Measurements from ENCODE around the gene AHNAK2.
"Not testable (repeated sequence)": the region's sequence is repeated elsewhere in the genome, so short reads cannot be mapped to it uniquely, and the experiment has no call there.

Gene AHNAK2

DNA sequence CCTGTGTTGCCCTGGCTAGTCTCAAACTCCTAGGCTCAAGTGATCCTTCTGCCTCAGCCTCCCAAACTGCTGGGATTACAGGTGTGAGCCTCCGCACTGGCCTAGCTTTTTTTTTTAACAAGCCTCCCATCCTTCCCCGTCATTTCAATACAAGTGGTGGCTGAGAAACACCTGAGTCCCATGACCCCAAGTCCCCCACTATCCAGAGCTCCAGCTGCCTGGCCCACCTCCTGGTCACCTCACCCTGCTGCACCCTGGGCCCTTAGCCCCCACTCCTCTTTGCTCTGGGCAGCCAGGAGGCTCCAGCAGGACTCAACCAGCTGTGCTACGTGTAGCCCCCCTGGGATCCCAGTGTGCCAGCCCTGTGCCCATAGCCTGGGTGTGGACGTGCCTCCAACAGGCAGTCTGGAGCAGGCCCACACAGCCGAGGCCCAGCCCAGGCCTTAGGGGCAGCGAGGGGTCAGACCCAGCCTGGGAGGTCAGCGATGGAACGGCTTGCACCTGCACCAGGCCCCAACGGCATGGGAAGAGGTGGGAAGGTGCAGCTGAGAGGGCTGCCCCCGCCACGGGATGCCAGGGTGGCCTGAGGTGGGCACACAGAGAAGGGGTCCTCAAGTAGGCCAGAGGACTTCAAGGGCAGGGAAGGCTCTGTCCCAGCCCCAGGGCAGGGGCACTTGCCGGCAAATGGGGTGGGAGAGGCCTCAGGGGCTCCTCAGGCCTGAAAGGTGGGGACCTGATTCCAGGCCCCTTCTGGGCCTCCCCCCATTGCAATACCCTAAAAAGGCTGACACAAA is 6.5 kb downstream of the AHNAK2 start:
- DNase-seq: no peak

DNA sequence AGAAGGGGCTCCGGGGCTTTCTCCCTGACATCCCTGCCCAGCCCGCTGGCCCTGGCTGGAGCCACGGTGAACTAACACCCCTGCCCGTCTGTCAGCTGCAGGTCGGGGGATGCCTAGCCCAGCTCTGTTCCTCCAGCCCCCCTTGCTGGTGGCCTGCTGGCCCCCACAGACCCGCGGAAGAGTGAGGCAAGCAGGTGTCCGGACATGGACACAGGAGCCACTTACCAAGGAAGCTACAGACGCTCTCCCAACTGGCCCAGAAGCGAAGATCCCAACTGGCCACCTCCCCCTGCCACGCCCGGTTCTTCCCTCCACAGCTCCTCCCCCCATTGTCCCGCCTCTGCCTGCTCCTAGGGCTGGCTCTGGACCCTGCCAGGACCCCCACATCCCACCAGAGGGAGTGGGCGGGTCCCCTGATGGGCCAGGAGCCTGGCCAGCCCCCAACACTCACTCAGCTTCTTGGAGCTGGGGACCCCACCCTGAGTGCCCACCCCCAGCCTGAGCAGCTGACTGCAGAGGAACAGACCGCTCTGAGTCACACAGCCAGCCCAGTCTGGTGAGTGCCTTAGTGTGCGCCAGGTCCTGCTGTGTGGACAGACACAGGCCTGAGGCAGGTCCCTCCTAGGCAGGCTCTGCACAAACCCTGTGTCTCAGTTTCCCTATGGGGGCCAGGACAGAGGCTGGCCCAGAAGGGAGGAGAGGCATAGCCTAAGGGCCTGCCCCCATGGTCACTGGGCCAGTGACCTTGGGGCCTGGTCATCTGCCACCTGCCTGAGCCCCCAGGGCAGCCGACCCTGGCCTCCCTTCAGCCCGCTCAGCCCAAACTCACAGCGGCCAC is 7.7 kb downstream of the AHNAK2 start:
- no peak for DNase-seq

DNA sequence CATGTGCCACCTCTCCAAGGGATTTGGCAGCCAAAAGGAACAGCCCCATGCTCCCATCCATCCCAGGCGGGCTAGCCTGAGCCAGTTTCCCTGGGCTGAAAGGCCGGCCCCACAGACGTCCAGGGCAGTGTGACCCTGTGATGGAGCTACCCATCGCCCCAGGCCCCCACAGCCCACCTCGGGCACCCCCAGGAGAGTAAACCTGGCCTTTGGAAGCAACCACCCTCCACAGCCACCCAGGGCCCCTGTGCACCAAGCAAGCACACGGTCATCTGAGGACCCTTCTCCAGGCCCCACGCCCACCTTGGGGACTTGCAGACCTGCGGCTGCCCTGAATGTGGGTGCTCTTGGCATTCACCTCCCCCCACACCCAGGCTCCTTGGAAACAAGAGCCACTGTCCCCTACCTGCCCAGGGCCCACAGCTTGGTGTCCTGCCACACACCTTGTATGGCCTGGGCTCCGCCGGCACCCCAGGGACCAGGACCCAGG is 8.4 kb downstream of the AHNAK2 start:
- no peak for DNase-seq

DNA sequence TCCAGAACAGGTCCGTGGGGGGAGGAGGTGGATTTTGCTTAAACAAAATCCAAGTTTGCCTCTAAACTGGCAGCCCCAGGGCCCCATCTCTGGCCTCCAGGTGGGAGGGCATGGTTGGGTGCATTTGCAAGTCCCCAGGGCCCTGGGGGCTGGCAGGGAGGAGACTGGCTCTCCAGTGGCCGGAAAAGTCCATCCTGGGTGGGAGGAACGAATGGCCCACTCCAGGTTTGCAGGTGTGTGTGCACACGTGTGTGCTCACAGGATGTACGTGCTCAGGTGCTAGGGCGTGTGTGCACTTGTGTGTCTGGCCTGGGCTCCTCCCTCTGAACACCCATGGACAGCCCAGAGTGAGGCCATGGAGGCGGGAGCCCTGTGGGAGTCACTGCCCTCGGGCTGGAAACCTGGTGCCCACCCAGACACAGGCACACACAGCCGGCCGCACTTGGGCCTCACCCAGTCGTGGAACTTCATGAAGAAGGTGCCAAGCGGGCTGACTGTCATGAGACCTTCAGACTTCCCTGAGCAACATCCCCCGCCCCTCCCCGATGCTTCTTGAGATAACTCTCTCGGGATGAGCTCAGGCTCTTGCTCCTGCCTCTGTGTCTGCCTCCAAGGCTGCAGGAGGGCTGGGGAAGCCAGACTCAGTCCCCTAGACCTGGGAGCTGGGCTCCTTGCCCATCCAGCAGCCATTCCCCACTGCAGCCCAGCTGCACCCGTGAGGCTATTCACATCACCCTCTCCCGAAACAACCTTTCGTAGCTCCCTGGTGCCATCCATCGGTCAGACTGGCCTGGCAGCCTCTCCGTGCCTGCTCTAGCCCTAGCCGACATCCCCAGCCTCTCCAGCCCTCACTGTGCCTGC is 9.4 kb downstream of the AHNAK2 start:
- DNase-seq: no peak

DNA sequence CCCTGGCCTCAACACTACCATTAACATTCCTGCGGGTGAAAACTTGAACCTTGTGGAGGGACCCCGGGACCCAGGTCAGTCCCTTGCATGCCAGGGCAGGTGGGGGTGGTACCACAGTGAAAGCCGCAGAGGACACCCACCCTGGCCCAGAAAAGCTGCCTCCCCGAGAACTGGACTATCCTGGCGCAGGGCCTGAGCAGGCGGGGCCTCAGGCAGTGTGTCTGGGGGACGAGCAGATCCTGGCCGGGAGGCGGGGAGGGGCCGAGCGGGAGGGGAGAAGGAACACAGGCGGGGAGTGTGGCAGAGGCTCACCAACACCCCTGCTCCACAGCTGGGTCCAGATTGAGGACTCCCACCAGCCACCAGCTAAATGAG is 10.0 kb downstream of the AHNAK2 start:
- no peak for DNase-seq

DNA sequence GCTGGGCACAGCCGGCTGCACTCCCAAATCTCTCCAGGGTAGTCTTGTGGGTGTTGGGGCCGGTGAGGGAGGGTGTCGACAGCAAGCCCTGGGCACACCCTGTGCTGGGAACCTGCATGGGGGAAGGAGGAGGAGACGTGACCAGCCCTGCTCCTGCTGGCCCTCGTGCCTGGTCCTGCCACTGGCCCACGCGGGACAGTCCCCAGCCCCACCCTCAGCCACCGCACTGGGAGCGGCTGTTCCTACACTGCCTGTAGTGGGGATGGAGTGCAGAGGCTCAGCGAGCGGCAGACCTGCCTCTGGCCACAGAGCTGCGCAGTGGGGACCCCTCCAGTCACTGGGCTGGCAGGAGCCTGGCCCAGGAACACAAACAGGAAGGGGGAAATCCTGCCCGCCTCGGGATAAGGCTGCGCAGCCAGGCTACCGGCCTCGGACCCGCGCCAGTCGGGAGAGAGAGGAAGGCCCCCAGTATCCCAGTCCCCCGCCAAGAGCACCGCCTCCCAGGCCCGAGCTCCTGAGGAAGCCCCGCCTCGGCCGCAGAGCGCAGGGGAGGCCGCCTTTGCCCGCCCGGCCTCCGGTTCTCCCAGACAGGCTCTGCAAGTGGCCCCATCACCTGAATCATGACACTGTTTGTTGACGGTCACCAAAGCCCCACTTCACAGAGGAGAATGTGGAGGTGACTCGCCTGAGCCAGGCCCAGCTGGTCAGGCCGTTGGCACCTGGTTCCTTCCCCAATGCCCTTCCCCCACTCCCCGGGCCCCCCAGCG is 10.6 kb downstream of the AHNAK2 start:
- no peak for DNase-seq

DNA sequence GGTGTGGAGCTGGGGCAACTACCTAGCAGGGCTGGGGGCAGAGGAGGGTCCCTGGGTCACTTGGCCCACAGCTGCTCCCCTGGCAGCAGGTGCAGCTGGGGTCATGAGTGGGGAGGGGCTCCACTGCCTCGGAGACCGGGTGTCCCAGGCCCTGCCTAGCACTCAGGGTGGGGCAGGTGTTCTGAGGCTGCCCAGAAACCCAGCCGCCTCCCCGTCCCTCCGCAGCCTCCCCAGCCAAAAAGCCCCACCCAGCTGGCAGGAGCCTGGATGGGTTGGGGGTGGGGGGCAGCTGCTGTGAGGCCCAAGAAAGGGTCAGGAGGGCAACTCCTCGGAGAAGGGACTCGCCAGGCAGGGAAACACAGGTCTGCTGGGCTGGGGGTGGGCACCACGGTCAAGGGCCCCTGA is 11.2 kb downstream of the AHNAK2 start:
- DNase-seq: no peak

DNA sequence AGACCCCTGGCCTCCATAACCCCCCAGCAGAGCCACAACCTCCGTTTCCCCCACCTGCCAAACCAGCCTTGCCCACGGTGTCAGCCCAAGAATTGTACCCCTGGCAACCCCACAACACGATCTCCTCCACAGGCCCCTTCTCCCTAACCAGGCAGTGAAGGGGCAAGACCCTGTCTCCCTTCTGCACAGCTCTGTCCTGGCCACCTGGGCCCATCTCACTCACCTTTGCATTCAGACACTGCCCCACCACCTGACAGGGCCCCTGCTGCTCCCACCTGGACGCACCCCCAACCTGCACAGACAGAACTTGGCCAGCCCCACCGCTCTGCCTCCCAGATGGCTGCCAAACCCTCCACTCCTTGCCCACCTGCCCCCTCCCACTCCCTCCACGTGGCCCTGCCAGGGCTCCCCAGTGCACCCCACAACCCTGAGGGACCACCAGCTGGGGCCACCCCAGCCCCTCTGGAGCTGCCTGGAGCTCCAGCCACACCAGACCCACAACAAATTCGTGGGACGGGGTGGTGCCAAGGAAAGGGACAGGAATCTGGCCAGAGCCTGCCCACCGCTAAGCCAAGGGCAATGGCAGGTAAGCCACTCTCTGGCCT is 11.8 kb downstream of the AHNAK2 start:
- DNase-seq: no peak

DNA sequence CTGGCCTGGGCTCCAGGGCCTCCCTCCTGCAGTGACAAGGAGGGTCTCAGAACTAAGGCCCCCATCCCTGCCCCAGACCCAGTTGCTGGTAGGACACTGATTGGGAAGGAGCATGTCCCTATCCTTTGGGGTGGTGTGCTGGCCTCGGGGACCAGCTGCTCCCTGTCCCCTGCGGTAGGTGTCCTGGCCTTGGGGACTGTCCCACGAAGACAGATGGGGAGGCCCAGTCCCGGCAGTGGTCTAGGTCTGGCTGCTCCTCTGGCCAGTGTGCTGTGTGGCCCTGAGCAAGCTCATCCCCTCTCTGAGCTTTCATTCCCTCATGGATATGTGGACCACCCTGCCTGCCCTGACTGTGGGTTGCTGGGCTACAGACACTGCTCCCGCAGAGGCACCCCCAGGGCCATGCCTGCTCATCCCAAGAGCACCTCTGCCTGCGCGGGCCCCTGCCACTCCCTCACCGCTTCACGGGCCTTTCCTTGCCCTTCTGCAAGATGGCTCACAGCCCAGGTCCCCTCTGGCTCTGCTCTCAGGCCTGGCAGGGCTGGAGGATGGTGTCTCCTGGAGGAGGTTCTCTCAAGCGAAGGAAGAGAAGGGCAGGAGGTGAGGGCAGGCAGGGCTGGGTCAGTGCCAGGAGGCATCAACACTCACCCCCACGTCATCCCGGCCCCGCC is 12.5 kb downstream of the AHNAK2 start:
- DNase-seq: no peak

DNA sequence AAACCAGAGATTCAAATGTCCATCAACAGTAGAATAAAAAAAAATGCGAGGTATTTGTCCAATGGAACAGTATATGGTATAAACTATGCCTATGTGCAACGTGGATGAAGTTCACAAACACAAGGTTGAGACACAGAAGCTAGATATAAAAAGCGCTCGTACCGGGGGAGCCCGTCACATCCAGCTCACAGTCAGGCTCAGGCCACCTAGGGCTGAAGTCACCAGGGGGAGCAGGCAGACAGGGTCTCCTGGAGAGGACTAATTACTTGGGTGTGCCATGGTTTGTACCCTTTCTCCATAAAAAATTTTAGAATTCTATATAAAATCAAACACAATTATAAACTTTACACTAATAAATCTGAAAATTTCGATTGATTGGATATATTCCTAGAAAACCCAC is 13.6 kb downstream of the AHNAK2 start:
- no peak for DNase-seq

DNA sequence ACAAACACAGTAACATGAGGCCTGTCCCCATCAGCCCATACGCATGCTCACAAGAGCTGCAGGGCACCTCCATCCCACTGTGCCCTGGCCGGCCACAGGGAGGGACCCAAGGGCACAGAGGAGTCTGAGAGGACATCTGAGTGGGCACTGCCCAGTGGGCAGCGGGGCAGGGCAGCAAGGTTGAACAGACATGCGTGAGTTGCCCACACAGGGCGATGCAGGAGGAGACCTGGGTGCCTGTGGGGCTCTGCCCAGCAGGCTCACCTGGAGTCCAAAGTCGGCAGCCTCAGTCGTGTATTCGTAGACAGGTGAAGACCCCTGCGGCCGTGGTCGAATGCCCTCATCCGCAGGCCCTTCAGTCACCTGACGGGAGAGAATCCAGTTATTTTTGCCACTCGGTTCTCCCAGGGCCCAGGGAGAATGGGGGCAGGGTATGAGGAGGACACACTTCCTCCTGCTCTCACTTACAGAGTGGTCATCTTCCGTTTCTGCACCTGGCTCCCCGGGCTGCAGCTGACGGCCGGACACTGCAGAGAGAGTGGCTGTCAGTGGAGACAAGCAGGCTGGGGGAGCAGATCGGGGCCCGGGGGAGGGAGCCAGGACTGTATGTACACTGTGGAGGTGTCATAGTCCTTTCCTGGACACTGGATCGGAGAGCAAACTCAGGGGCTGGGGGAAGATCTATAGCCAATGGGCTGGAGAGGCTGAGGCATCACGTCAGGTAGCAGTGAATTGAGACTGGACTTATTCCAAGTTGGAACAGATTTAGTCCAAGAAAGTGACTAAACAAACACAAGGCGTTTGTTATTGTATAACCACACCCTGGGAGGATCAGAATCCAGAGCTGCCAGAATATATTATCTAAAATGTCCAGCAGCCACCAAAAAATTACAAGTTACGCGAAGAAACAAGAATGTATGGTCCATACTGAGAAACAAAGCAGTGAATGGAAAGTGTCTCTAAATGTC is 20.7 kb downstream of the AHNAK2 start:
- DNase-seq: no peak

DNA sequence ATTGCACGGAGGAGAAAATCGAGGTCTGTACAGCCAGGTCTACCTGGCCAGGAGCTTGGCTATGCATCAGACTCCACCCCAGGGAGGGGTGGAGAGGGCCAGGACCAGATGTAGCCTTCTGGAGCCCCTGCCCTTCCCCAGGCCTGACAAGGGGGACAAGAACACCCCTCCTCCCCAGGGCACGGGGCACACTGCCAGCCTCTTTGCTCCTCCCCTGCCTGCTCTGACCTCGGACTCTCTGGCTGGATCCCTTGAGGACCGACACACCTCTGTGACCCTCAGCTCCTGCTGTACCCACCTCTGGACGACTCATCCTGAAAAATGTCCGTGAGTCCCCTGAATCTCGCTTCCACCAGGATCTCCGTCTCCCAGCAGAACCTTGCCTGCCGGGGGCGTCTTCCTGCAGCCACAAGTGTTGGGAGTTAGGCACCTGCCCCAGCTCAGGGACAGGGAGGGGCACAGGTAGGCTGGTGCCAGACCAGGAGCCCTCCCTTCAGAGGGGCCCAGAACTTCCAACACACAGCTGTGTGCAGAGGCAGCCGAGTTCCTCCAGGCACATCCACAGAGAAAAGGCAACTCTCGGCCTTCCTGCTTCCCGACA is 21.8 kb downstream of the AHNAK2 start:
- no peak for DNase-seq

DNA sequence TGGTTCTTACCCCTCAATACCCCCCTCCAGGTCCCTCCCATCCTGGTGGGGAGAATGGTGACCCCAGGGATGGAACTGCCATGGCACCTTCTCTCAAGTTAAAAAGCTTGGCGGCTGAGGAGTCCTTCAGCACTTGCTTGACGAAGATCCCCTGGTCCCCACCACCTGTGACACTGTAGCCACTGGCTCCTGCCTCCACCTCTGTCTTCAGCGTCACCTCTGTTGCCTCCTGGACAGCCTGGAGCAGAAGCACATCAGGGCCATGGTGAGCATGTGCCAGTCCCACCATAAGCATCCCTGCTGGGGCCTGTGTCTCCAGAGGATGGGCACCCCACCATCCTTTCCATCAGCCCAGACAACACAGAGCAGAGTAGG is 22.8 kb downstream of the AHNAK2 start:
- no peak for DNase-seq

DNA sequence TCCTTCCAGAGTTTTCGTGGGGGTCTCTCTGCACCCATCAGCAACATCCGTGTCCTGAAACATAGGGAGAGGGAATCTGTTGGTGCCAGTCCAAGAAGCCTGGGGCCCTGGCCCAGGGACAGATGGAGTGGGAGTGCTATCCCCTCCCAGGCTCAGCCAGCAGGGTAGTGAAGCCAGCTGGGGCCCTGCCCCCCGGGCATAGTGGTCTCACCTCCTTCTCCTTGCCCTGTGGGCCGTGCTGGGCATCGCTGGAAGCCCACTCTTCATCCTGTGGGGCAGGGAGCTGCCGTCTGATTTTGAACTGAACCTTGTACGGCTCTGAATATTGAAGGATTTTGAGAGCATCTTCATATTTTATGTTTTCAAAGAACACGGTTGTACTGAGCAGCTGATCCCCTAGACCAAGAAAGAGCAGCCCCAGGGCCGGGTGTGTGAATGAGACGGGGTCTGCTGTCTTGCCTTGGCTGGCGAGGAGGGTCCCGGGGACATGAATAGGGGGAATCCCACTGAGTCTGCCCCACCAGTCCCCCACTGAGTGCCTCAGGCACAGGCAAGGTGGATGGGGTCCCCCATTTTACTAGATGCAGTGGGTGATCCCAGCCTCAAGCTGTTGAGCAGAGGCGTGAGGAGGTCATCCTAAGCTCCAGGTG is 23.3 kb downstream of the AHNAK2 start:
- no peak for DNase-seq

DNA sequence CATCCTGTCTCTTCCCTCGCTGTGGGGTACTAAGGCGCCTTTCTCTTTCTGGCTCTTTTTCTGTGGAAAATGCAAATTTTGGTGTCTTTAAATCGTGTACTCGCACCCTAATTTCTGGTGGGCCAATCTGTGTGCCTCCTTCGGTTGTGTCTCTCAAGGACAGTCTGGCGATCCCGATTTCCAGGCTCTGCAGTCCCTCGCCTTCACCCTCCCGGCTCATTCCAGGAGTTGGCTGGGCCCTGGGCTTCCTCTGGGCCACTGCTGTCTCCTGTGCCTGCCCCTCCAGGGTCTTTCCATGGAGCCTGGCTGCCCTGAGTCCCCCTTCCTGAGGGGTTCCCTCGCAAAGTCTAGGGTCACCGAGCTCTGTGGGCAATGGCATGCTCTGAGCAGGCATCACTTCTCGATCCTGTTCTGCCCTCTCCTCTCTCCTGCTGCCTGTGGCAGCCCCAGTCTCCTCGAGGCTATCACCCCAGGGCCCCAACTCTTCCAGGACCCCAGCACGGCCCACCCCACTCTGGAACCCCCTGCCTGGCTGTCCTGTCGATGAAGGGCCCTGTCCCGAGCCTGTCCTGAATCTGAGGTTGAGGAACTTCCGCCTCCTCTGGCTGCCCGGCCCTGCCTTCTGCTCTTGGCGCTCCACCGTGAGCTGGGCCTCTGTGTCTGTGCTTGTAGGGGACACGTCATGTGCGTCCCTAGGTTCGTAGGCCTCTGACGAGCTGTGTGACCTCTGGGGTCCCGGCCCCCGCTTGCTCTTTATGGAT is 24.1 kb downstream of the AHNAK2 start:
- DNase-seq: no peak

DNA sequence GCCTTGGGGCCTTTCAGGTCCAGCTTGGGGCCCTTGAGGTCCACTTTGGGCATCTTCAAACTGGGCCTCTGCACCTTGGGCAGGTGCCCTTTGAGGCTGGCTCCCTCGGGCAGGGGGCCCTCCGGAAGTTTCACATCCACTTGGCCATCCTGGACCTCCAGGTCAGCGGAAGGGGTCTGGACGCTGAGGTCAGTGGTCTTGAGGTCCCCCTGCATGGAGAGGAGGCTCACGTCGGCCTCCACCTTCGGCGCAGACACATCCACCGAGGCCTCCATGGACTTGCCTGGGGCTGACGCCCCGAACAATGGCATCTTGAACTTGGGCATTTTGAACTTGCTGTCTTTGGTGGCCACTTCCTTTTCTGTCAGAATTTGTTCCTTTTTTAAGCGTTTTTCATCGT is 25.1 kb downstream of the AHNAK2 start:
- DNase-seq: no peak

DNA sequence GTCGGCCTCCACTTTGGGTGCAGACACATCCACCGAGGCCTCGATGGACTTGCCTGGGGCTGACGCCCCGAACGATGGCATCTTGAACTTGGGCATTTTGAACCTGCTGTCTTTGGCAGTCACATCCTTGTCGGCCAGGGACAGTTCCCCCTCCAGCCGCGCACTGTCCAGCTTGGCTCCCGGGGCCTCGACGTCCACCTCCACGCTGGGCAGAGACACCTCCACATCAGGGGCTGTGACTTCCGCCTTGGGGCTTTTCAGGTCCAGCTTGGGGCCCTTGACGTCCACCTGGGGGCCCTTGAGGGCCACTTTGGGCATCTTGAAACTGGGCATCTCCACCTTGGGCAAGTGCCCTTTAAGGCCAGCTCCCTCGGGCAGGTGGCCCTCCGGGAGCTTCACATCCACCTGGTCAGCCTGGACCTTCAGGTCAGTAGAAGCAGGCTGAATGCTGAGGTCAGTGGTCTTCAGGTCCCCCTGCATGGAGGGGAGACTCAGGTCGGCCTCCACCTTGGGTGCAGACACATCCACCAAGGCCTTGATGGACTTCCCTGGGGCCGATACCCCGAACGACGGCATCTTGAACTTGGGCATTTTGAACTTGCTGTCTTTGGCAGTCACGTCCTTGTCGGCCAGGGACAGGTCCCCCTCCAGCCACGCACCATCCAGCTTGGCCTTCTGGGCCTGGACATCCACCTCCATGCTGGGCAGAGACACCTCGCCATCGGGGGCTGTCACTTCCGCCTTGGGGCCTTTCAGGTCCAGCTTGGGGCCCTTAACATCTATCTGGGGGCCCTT is 26.1 kb downstream of the AHNAK2 start:
- DNase-seq: not testable (repeated sequence)

DNA sequence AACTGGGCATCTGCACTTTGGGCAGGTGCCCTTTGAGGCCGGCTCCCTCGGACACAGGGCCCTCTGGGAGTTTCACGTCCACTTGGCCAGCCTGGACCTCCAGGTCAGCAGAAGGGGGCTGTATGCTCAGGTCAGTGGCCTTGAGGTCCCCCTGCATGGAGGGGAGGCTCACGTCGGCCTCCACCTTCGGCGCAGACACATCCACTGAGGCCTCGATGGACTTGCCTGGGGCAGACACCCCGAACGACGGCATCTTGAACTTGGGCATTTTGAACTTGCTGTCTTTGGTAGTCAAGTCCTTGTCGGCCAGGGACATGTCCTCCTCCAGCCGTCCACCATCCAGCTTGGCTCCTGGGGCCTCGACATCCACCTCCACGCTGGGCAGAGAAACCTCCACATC is 27.5 kb downstream of the AHNAK2 start:
- not testable (repeated sequence) for DNase-seq
